Measurements from ENCODE around the gene OPHN1.
"Not testable (repeated sequence)": the region's sequence is repeated elsewhere in the genome, so short reads cannot be mapped to it uniquely, and the experiment has no call there.

Gene OPHN1

GRCh38 chrX:68422478-68422877, 10.8 kb downstream of the OPHN1 start:
- DNase-seq, result no peak

GRCh38 chrX:68421636-68422035, 11.7 kb downstream of the OPHN1 start:
- no peak for DNase-seq

GRCh38 chrX:68420559-68420958, 12.7 kb downstream of the OPHN1 start:
- no peak for DNase-seq

GRCh38 chrX:68419975-68420374, 13.3 kb downstream of the OPHN1 start:
- no peak for DNase-seq

GRCh38 chrX:68417651-68418050, 15.6 kb downstream of the OPHN1 start:
- no peak for DNase-seq

GRCh38 chrX:68416592-68416991, 16.7 kb downstream of the OPHN1 start:
- no peak for DNase-seq

GRCh38 chrX:68415316-68415715, 18.0 kb downstream of the OPHN1 start:
- no peak for DNase-seq

- no peak for DNase-seq
These were observed 20.0 kb downstream of the OPHN1 start for GRCh38 chrX:68413254-68413653.

- DNase-seq, result no peak
These were observed 21.6 kb downstream of the OPHN1 start for GRCh38 chrX:68411729-68412128.

- no peak for DNase-seq
These were observed 24.1 kb downstream of the OPHN1 start for GRCh38 chrX:68409194-68409593.

- DNase-seq, result no peak
These were observed 29.8 kb downstream of the OPHN1 start for GRCh38 chrX:68403522-68403921.

- no peak for DNase-seq
These were observed 30.3 kb downstream of the OPHN1 start for GRCh38 chrX:68403038-68403437.

- no peak for DNase-seq
These were observed 31.2 kb downstream of the OPHN1 start for GRCh38 chrX:68402094-68402493.

- no peak for DNase-seq
These were observed 35.0 kb downstream of the OPHN1 start for GRCh38 chrX:68398291-68398690.

- DNase-seq, result no peak
These were observed 36.3 kb downstream of the OPHN1 start for GRCh38 chrX:68396953-68397352.

GRCh38 chrX:68389419-68389960, 43.8 kb downstream of the OPHN1 start:
- DNase-seq, result not testable (repeated sequence)

GRCh38 chrX:68387776-68388175, 45.5 kb downstream of the OPHN1 start:
- no peak for DNase-seq

GRCh38 chrX:68383540-68383939, 49.8 kb downstream of the OPHN1 start:
- DNase-seq, result no peak

- not testable (repeated sequence) for DNase-seq
These were observed 55.7 kb downstream of the OPHN1 start for GRCh38 chrX:68377579-68377978.

- DNase-seq, result no peak
These were observed 56.9 kb downstream of the OPHN1 start for GRCh38 chrX:68376373-68376772.

GRCh38 chrX:68375803-68376202, 57.5 kb downstream of the OPHN1 start:
- no peak for DNase-seq

- no peak for DNase-seq
These were observed 60.6 kb downstream of the OPHN1 start for GRCh38 chrX:68372665-68373064.

- DNase-seq, result no peak
These were observed 63.7 kb downstream of the OPHN1 start for GRCh38 chrX:68369559-68369958.

GRCh38 chrX:68365341-68365740, 68.0 kb downstream of the OPHN1 start:
- DNase-seq, result no peak

- DNase-seq, result no peak
These were observed 69.3 kb downstream of the OPHN1 start for GRCh38 chrX:68363984-68364383.

GRCh38 chrX:68358679-68359078, 74.6 kb downstream of the OPHN1 start:
- DNase-seq, result no peak
